Type B pancreatic cell (in vitro differentiated cells): ENCODE measurements around the gene ZMYM2. TPM values are rescaled to one million over a fixed set of nuclear protein-coding genes. Genes with fewer than 3 reads are reported as not detected.

ENCODE experiments used
- DNase-seq: peaks from one replicate; pipeline ENCODE4 v3.0.0; 2021; ENCODE audit warnings: mixed read lengths; ENCODE audit not compliant: unreplicated experiment; ENCODE audit errors: extremely low spot score
- H3K27ac Mint-ChIP-seq: 2 replicates; pipeline ENCODE4 v1.8.0; 2021; ENCODE audit warnings: mild to moderate bottlenecking, mixed read lengths
- H3K27me3 Mint-ChIP-seq: 2 replicates; pipeline ENCODE4 v1.8.0; 2021; ENCODE audit warnings: mixed read lengths
- H3K36me3 Mint-ChIP-seq: 2 replicates; pipeline ENCODE4 v1.8.0; 2021; ENCODE audit warnings: mixed read lengths
- H3K4me1 Mint-ChIP-seq: one replicate; pipeline ENCODE4 v1.8.0; 2021; ENCODE audit warnings: mixed read lengths; ENCODE audit not compliant: unreplicated experiment
- H3K4me3 Mint-ChIP-seq: 2 replicates; pipeline ENCODE4 v1.8.0; 2021; ENCODE audit warnings: mild to moderate bottlenecking, mixed read lengths
- H3K9me3 Mint-ChIP-seq: 2 replicates; pipeline ENCODE4 v1.8.0; 2021; ENCODE audit warnings: mixed read lengths
- CTCF ChIP-seq: fragments of 200-600 bp; sonication (generic); conservative IDR thresholded peaks from 2 replicates; pipeline ENCODE4 v1.5.0; 2021; ENCODE audit warnings: antibody characterized with exemption, mild to moderate bottlenecking
- total RNA-seq: library from RNA; stranded (reverse); gene quantifications from 2 replicates; pipeline ENCODE4 v1.2.1, GENCODE V29; 2021; ENCODE audit warnings: low replicate concordance

Gene ZMYM2
- total RNA-seq, 1 donor from 2014 or later = 108 TPM

- Mint-ChIP-seq H3K27ac (no peak overlapping the region), H3K4me3 (no peak overlapping the region), H3K9me3 (no peaks in the 10 kb centered on the region), H3K4me1 (no peaks in the 10 kb centered on the region), H3K27me3 (no peaks in the 10 kb centered on the region), H3K36me3 (no peaks in the 10 kb centered on the region)
- no peak for DNase-seq
- TF ChIP-seq CTCF = no peak
Observed at GRCh38 chr13:19952850-19953249, 5.7 kb upstream of the ZMYM2 start.

GRCh38 chr13:19955873-19956559 lies 2.5 kb upstream of the ZMYM2 start:
- TF ChIP-seq CTCF = no peak
- Mint-ChIP-seq H3K4me3 (no peak overlapping the region), H3K4me1 (no peaks in the 10 kb centered on the region), H3K36me3 (no peaks in the 10 kb centered on the region), H3K27ac (no peak overlapping the region), H3K9me3 (no peaks in the 10 kb centered on the region), H3K27me3 (no peaks in the 10 kb centered on the region)
- DNase-seq = no peak

- DNase-seq = peak; percentile 84
- Mint-ChIP-seq H3K9me3 (no peaks in the 10 kb centered on the region), H3K27ac (peak overlapping the region; percentile 94), H3K4me3 (peak overlapping the region; percentile 89), H3K4me1 (peaks cover 11% of the 10 kb centered on the region), H3K27me3 (no peaks in the 10 kb centered on the region), H3K36me3 (peaks cover 5% of the 10 kb centered on the region)
- TF ChIP-seq CTCF = peak; percentile 82
Observed at GRCh38 chr13:19957320-19958154, 990 bp upstream of the ZMYM2 start.

- Mint-ChIP-seq H3K27me3 (no peaks in the 10 kb centered on the region), H3K4me1 (peaks cover 11% of the 10 kb centered on the region), H3K9me3 (no peaks in the 10 kb centered on the region), H3K36me3 (peaks cover 5% of the 10 kb centered on the region), H3K27ac (peak overlapping the region; percentile 95), H3K4me3 (peak overlapping the region; percentile 97)
- peak; percentile 43 for TF ChIP-seq CTCF
- DNase-seq = peak; percentile 76
Observed at GRCh38 chr13:19959141-19959830, 759 bp downstream of the ZMYM2 start.

- Mint-ChIP-seq H3K27me3 (no peaks in the 10 kb centered on the region), H3K4me3 (peak overlapping the region; percentile 97), H3K4me1 (peaks cover 11% of the 10 kb centered on the region), H3K9me3 (no peaks in the 10 kb centered on the region), H3K36me3 (peaks cover 6% of the 10 kb centered on the region), H3K27ac (peak overlapping the region; percentile 95)
- DNase-seq = peak; percentile 87
- TF ChIP-seq CTCF = peak; percentile 86
Observed at GRCh38 chr13:19959831-19960652, 1.5 kb downstream of the ZMYM2 start.
